Uterus (tissue), 4 donors: Measurements from ENCODE around the gene GATAD2A. TPM values are rescaled to one million over a fixed set of nuclear protein-coding genes. Genes with fewer than 3 reads are reported as not detected.

Source experiments
- DNase-seq, 2 donors: peaks; one replicate each; pipeline ENCODE4 v3.0.0-alpha.2; 2019 to 2020
- H3K27ac ChIP-seq, 2 donors: fragments of 200-600 bp; sonication (generic); 1 replicate in 1 of 2; 2 replicates in 1 of 2; pipeline ENCODE4 v1.5.1; 2016 to 2018
- H3K27me3 ChIP-seq, 2 donors: fragments of 200-600 bp; sonication (generic); one replicate each; pipeline ENCODE4 v1.5.1; 2018 to 2019; ENCODE audit warnings: control low read depth in 1 of 2
- H3K36me3 ChIP-seq, 2 donors: fragments of 200-600 bp; sonication (generic); one replicate each; pipeline ENCODE4 v1.5.1; 2019; ENCODE audit warnings: control low read depth in 1 of 2
- H3K4me1 ChIP-seq, 2 donors: fragments of 200-600 bp; sonication (generic); one replicate each; pipeline ENCODE4 v1.5.1; 2018 to 2019; ENCODE audit warnings: control low read depth in 1 of 2
- H3K4me3 ChIP-seq, 2 donors: fragments of 200-600 bp; sonication (generic); 1 replicate in 1 of 2; 2 replicates in 1 of 2; pipeline ENCODE4 v1.5.1; 2018 to 2019; ENCODE audit warnings: mild to moderate bottlenecking in 1 of 2
- H3K9me3 ChIP-seq, 2 donors: fragments of 200-600 bp; sonication (generic); one replicate each; pipeline ENCODE4 v1.5.1; 2019; ENCODE audit warnings: control low read depth in 1 of 2
- POLR2A ChIP-seq, 2 donors: fragments of 450-650 bp; IDR thresholded peaks; one replicate each; pipeline ENCODE4 v1.6.1; 2016; ENCODE audit warnings: antibody characterized with exemption in 2 of 2, mild to moderate bottlenecking in 1 of 2, moderate library complexity in 1 of 2
- intact Hi-C: fragments of 100-400 bp; cut with DNase I; formaldehyde crosslinking; loops from one replicate; pipeline ENCODE4 v1.15.1; 2023; ENCODE audit warnings: low total_unique reads
- total RNA-seq, 4 donors: library from RNA; depleted of rRNA in 3 of 4; stranded (reverse); fragments of >200 nt in 3 of 4; gene quantifications; one replicate each; pipeline versions ENCODE4 v1.1.0 to v1.2.4, GENCODE V29; 2014 to 2023
- TF ChIP-seq, protein P1 (sequence below), 4 experiments: fragments of 200-600 bp in 2 of 4; fragments of 450-650 bp in 2 of 4; sonication (generic) in 2 of 4; IDR thresholded peaks; one replicate each; pipeline ENCODE4 v1.5.1; 2016 to 2019; ENCODE audit warnings: antibody characterized with exemption in 4 of 4, mild to moderate bottlenecking in 2 of 4, moderate library complexity in 1 of 4
- donor health status: DM: yes; HTN: yes; CAD: no.

Gene GATAD2A
- total RNA-seq, 4 donors from 2014 or later, result 9.7 to 65.1 (median 22.3) TPM

DNA sequence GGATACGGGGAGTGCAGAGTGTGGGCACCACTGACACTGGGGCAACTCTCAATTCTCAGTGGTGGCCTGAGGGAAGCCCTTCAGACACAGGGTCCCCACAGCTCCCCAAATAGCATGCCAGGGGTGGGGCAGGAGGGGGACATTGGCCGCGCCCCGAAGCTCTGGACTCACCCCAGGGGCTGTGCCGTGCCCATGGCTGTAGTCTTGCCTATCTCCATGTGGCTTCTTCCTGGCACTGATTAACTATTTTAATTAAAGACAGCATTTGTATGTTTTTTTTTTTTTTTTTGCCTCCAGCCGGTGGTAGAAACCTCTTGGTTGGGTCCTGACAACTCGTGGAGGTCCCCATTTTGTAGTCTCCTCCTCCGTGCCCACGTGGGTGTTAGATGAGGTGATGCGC lies 23.3 kb downstream of the GATAD2A start:
- DNase-seq, result no peak
- no peaks in the 10 kb centered on the region for H3K27me3 ChIP-seq
- H3K9me3 ChIP-seq, result no peaks in the 10 kb centered on the region
- H3K27ac ChIP-seq, result no peak overlapping the region
- intact Hi-C loops, result no loop called here
- no peaks in the 10 kb centered on the region for H3K4me1 ChIP-seq
- no peak overlapping the region for H3K4me3 ChIP-seq
- H3K36me3 ChIP-seq, result no peaks in the 10 kb centered on the region
- TF ChIP-seq, protein P1, sequence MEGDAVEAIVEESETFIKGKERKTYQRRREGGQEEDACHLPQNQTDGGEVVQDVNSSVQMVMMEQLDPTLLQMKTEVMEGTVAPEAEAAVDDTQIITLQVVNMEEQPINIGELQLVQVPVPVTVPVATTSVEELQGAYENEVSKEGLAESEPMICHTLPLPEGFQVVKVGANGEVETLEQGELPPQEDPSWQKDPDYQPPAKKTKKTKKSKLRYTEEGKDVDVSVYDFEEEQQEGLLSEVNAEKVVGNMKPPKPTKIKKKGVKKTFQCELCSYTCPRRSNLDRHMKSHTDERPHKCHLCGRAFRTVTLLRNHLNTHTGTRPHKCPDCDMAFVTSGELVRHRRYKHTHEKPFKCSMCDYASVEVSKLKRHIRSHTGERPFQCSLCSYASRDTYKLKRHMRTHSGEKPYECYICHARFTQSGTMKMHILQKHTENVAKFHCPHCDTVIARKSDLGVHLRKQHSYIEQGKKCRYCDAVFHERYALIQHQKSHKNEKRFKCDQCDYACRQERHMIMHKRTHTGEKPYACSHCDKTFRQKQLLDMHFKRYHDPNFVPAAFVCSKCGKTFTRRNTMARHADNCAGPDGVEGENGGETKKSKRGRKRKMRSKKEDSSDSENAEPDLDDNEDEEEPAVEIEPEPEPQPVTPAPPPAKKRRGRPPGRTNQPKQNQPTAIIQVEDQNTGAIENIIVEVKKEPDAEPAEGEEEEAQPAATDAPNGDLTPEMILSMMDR (IDR thresholded peaks at IDR 0.05), result no peak
- no peak for TF ChIP-seq POLR2A (IDR thresholded peaks at IDR 0.05)

DNA sequence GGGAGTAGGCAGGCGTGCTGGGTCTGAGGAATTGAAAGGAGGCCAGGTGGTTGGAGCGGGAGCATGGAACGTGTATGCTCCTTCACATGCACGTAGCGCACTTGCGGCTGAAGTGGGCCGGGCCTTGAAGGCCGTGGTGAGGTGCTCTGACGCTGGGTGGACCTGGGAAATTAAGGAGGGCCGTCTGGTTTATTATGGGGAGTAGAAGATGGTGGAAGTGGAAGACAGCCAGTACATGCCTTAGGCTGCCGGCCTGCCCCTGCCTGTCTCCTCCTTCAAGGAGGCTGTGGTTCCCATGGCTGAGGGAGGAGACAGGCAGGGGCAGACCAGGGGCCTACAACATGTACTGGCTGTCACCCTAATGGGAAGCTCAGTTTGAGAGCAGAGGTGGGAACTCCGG lies 23.9 kb downstream of the GATAD2A start:
- no peak overlapping the region for H3K27ac ChIP-seq
- H3K36me3 ChIP-seq, result no peaks in the 10 kb centered on the region
- H3K27me3 ChIP-seq, result no peaks in the 10 kb centered on the region
- DNase-seq, result no peak
- intact Hi-C loops, result no loop called here
- no peaks in the 10 kb centered on the region for H3K4me1 ChIP-seq
- TF ChIP-seq, protein P1 (IDR thresholded peaks at IDR 0.05), result no peak
- no peak for TF ChIP-seq POLR2A (IDR thresholded peaks at IDR 0.05)
- H3K4me3 ChIP-seq, result no peak overlapping the region
- no peaks in the 10 kb centered on the region for H3K9me3 ChIP-seq

DNA sequence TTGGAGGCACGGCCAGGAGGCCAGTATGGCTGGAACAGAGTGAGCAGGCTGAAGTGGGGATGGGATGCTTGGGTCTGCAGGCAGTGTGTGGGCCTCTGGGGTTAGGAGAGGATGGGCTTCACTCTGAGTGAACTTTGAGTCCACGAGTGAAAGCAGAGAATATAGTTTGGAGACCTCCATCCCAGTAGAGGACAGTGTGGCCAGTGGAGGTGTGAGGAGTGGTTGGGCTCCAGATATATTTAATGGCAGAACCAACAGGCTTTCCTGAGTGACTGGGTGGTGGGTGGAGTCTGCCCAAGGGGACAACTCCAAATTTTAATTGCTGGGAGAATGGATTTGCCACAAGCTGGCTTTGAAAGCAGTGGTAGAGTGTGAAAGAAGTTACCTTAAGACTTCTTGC lies 27.3 kb downstream of the GATAD2A start:
- no peaks in the 10 kb centered on the region for H3K4me1 ChIP-seq
- H3K4me3 ChIP-seq, result no peak overlapping the region
- H3K36me3 ChIP-seq, result no peaks in the 10 kb centered on the region
- H3K27me3 ChIP-seq, result no peaks in the 10 kb centered on the region
- H3K27ac ChIP-seq, result no peak overlapping the region
- DNase-seq, result no peak
- intact Hi-C loops, result no loop called here
- TF ChIP-seq, protein P1 (IDR thresholded peaks at IDR 0.05), result no peak
- no peak for TF ChIP-seq POLR2A (IDR thresholded peaks at IDR 0.05)
- H3K9me3 ChIP-seq, result no peaks in the 10 kb centered on the region

DNA sequence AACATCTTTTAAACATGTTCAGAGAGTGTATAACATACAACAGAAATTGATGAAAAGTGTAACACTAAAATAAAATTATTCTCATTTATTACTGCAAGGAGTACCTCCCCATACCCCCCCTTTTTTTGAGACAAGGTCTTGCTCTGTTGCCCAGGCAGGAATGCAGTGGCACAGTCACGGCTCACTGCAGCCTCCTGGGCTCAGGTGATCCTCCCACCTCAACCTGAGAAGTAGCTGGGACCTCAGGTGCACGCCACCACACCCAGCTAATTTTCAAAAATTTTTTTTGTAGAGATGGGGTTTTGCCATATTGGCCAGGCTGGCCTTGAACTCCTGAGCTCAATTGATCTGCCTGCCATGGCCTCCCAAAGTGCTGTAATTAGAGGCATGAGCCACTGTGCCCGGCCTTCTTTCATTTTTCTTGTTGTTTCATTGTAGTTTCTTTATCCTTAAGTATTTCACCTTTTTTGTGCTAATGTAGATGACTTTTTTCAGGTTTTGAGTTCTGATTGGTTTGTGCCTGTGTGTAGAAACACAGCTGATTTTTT lies 28.3 kb downstream of the GATAD2A start:
- Histone ChIP-seq H3K27me3 (no peaks in the 10 kb centered on the region), H3K36me3 (no peaks in the 10 kb centered on the region), H3K4me1 (no peaks in the 10 kb centered on the region), H3K4me3 (no peak overlapping the region), H3K9me3 (no peaks in the 10 kb centered on the region), H3K27ac (no peak overlapping the region)
- no peak for DNase-seq
- TF ChIP-seq, protein P1 (IDR thresholded peaks at IDR 0.05), result no peak
- no peak for TF ChIP-seq POLR2A (IDR thresholded peaks at IDR 0.05)
- intact Hi-C loops, result no loop called here

DNA sequence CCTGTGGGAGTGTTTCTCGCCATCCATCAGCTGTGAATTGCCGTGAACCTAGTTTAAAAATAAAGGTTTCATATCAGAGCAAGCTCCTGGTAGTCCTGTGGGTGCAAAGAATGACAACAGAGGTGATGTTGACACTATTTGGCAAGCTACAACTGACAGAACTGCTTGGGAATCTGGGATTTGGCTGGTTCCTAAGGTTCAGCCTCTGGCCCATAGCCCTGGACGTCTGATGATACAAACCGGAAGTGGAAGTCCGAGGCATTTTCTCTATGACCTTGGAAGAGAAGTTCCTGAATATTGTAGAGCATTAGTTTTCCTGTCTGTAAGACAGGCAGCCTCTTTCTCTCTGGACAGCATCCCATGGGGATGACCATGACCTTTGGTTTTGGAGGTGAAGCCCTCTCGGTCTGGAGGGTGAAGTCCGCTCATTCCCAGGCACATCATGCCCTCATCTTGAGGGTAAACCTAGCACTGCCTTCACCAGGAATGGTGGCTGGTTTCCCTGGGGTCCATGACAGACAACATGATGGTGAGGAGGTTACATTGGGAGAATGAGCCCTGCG lies 29.1 kb downstream of the GATAD2A start:
- intact Hi-C loops, result no loop called here
- Histone ChIP-seq H3K9me3 (no peaks in the 10 kb centered on the region), H3K4me3 (no peak overlapping the region), H3K27ac (peak overlapping the region in 1 of 2 donors; percentile 12), H3K36me3 (no peaks in the 10 kb centered on the region), H3K27me3 (no peaks in the 10 kb centered on the region), H3K4me1 (no peaks in the 10 kb centered on the region)
- TF ChIP-seq POLR2A (IDR thresholded peaks at IDR 0.05), result no peak
- TF ChIP-seq, protein P1 (IDR thresholded peaks at IDR 0.05), result no peak
- DNase-seq, result peak; percentile 42 to 64
